Adrenal gland (tissue), 5 donors: Measurements from ENCODE around the gene FXYD4.

Source experiments
- CTCF ChIP-seq, 6 experiments: fragments of 450-650 bp in 4 of 6; fragments of 200-600 bp in 2 of 6; sonication (generic) in 1 of 6; IDR thresholded peaks; 1 replicate in 5 of 6; 2 replicates in 1 of 6; pipeline versions ENCODE4 v1.5.1 to v1.8.0; 2016 to 2021; ENCODE audit warnings: antibody characterized with exemption in 6 of 6, mild to moderate bottlenecking in 2 of 6, moderate library complexity in 1 of 6
- POLR2A ChIP-seq, 2 donors: fragments of 450-650 bp; IDR thresholded peaks; one replicate each; pipeline ENCODE4 v1.6.1; 2017; ENCODE audit warnings: antibody characterized with exemption in 2 of 2, mild to moderate bottlenecking in 2 of 2, moderate library complexity in 1 of 2
- donor health status: DM: no; HTN: no; CAD: no.

- TF ChIP-seq CTCF (IDR thresholded peaks at IDR 0.05) = no peak
- TF ChIP-seq POLR2A (IDR thresholded peaks at IDR 0.05) = no peak
These were observed 6.4 kb upstream of the FXYD4 start for GRCh38 chr10:43365001-43365400.
